ENCODE data around the gene APOH. TPM values are rescaled to one million over a fixed set of nuclear protein-coding genes. Genes with fewer than 3 reads are reported as not detected.

APOH gene
- total and polyA plus RNA-seq, 2 of the 8 experiments (the other 6 are each of a cell fraction or from before 2014, with no cell fraction given), result not detected

DNA sequence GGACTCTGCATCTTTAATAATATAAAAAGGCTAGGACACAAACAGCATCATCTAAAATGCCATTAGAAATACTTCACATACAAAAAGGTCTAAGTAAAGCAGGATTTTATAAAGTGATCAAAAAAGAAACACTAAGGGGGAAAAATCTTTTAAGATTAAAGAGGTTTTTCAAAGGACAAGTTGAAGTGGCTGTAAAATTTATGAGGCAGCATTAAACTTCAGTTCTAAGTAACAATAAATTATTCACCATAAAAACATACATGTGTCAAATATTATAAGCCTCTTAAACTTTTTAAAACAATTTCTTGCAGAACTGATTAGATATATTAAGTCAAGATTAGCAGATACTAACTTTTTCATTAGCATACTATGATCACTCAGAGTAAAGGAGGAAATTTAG, 58.0 kb downstream of the APOH start:
- Histone ChIP-seq H2BK15ac (ENCODE audit: low read length) (no peak overlapping the region), H2BK5ac (ENCODE audit: low read depth, low read length) (no peak overlapping the region), H3K79me2 (ENCODE audit: control insufficient read depth in 1 of 2, insufficient read depth in 2 of 2, low read length in 2 of 2) (no peaks in the 10 kb centered on the region), H2BK12ac (ENCODE audit: low read depth, low read length) (no peak overlapping the region), H3K23ac (ENCODE audit: insufficient read length) (no peak overlapping the region), H2BK20ac (ENCODE audit: low read length) (no peak overlapping the region), H3K27ac (ENCODE audit: low read depth, low read length) (no peak overlapping the region), H3K9me3 (ENCODE audit: insufficient read depth in 2 of 2, low read depth in 1 of 2, low read length in 1 of 2) (no peaks in the 10 kb centered on the region), H3K79me1 (ENCODE audit: low read depth, low read length) (no peaks in the 10 kb centered on the region), H4K91ac (replicated peaks; ENCODE audit: insufficient read length, low read length) (no peak overlapping the region), H3K18ac (ENCODE audit: extremely low read depth, low read length) (no peak overlapping the region), H3K27me3 (replicated peaks in 1 of 4; ENCODE audit: control insufficient read depth in 3 of 4, extremely low read depth in 1 of 4, insufficient read depth in 3 of 4, low read length in 3 of 4) (no peaks in the 10 kb centered on the region), H3K4me1 (replicated peaks in 1 of 4; ENCODE audit: control insufficient read depth in 3 of 4, insufficient read depth in 4 of 4, low read length in 3 of 4) (no peaks in the 10 kb centered on the region), H3K14ac (ENCODE audit: insufficient read length) (no peak overlapping the region), H3K36me3 (ENCODE audit: control insufficient read depth in 2 of 4, insufficient read depth in 4 of 4, low read length in 3 of 4) (no peaks in the 10 kb centered on the region), H3K4me2 (ENCODE audit: insufficient read depth in 1 of 2, low read depth in 2 of 2, low read length in 2 of 2) (no peak overlapping the region), H4K20me1 (replicated peaks in 1 of 2; ENCODE audit: control insufficient read depth in 1 of 2, insufficient read depth in 2 of 2, low read length in 2 of 2) (no peaks in the 10 kb centered on the region), H2BK120ac (replicated peaks; ENCODE audit: low read depth, low read length) (no peak overlapping the region), H4K8ac (ENCODE audit: extremely low read depth, insufficient read depth, low read length) (no peak overlapping the region), H4K5ac (ENCODE audit: insufficient read length, low read depth, low read length) (no peak overlapping the region), H3K56ac (replicated peaks; ENCODE audit: insufficient read length, low read depth, low read length) (no peak overlapping the region), H3K9ac (replicated peaks in 1 of 4; ENCODE audit: extremely low read depth in 1 of 4, low read depth in 3 of 4, low read length in 3 of 4) (no peak overlapping the region), H2AFZ (ENCODE audit: low read length) (no peak overlapping the region), H3K23me2 (ENCODE audit: low read depth, low read length) (no peaks in the 10 kb centered on the region), H2AK5ac (ENCODE audit: low read depth, low read length) (no peak overlapping the region), H3K4ac (replicated peaks; ENCODE audit: insufficient read length, low read depth, low read length) (no peak overlapping the region), H3K4me3 (ENCODE audit: extremely low read depth in 1 of 4, insufficient read depth in 2 of 4, low read depth in 3 of 4, low read length in 4 of 4) (no peak overlapping the region)
- no peak for FAIRE-seq
- ChIA-PET POLR2A (ENCODE audit: partially characterized antibody) (interaction anchor here (0.6 kb wide), 1 partner anchor 598 kb away, joined by 3 read pairs; no protein-coding TSS in a partner anchor), CTCF (ENCODE audit: partially characterized antibody) (interaction anchor here (1.0 kb wide), 1 partner anchor 17 kb away, joined by 4 read pairs; no protein-coding TSS in a partner anchor)
- no peak for DNase-seq (ENCODE audit: low read depth in 1 of 2, low spot score in 2 of 2)
- TF ChIP-seq TBP (IDR thresholded peaks at IDR 0.05; ENCODE audit: low read depth, low read length), result no peak
- no peak for TF ChIP-seq SAP30 (IDR thresholded peaks at IDR 0.05; ENCODE audit: insufficient read depth, insufficient replicate concordance, low read length)
- TF ChIP-seq NANOG (IDR thresholded peaks at IDR 0.05; ENCODE audit: insufficient read depth, low read depth, low read length, poor library complexity, severe bottlenecking), result no peak
- no peak for TF ChIP-seq KDM5A (IDR thresholded peaks at IDR 0.05; ENCODE audit: low read length)
- no peak for TF ChIP-seq EP300 (IDR thresholded peaks at IDR 0.05; ENCODE audit: borderline replicate concordance in 1 of 2, low read depth in 2 of 2, low read length in 2 of 2)
- no peak for TF ChIP-seq ATF3 (IDR thresholded peaks at IDR 0.05; ENCODE audit: insufficient read depth, low read depth, low read length)

Data from H1 (cell line).